Fibroblast of the conjunctiva (primary cell): Measurements from ENCODE around the gene SBF2.

ENCODE experiments used
- DNase-seq: peaks from one replicate; pipeline ENCODE4 v3.0.0-alpha.2; 2010; ENCODE audit warnings: low read depth

The SBF2 gene

DNA sequence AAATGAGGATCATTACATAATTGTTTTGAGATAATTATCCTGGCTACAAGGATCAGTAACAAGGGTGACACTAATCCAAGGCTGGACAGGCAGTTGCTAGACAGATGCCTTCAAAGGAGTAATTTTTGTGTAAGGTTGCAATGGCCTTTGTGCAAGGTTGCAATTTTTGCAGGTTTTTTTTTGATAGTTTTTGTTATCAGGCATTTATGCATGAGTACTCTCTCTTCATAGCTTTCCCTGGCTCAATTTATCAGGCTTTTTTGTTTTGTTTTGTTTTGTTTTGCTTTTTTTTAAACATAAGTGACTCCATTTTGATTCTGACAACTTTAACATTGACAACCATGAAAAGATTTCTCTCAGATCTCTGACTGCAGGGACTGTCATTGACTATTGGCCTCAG lies 519.9 kb downstream of the SBF2 start:
- no peak for DNase-seq

DNA sequence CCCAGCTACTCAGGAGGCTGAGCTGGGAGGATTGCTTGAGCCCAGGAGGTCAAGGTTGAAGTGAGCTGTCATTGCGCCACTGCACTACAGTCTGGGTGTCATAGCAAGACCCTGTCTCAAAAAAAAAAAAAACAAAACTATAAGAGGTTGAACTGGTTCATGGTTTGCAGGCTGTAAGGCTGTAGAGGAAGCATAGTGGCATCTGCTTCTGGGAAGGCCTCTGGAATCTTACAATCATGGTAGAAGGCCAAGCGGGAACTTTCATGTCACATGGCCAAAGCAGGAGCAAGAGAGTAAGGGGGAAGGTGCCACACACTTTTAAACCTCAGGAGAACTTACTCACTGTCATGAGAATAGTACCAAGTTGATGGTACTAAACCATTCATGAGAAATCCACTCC lies 520.5 kb downstream of the SBF2 start:
- DNase-seq: no peak

DNA sequence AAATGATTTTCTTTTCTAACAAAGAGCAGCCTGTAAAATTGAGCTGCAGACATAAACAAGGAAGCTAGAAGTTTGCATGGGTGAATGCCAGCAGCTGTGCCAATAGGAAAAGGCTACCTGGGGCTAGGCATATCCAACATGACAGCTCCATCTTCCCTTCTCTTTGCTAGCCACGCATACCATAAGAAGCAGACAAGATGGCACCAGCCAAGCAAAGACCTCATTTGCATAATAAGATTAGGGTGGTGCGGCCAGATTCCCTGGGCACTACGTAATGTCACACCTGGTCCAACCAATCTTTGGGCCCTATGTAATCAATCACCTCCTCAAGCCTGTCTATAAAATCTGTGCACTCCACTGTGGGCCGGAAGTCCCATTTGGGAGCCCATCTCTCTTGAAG lies 521.8 kb downstream of the SBF2 start:
- no peak for DNase-seq

DNA sequence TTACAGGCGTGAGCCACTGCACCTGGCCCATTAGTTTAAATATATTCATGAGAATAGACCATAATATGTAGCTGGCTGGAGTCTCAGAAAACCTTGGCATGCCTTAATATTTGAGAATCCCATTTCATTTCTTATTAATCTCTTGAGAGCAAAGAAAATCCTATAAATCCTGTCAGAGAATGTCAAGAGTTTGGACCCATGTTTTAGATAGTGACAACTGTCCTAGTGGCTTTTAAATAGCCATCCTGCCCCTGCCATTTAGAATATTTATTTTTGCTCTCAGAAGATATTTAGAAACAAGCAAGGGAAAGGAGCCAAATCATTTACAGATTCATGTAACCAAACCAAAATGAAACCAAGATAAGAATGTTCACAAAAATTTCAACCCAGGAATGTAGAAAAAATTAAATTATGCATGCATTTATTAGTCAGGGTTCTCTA lies 522.9 kb downstream of the SBF2 start:
- DNase-seq: no peak

DNA sequence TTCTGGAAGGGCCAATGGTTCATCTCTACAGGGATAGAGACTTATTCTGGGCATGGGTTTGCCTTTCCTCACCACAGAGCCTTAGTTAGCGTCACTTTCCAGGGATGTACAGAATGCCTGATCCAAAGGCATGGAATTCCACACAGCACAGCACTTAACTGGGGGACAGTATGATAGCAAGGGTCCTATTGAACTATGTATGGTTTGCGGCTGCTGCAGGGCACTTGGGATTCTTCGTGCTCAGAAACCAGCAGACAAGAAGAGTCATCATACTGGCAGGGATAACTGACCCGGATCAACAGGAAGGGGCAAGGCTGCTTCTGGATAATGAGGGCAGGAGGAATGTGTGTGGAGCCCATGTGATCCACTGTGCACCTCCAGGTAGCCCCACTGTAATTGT lies 524.4 kb downstream of the SBF2 start:
- DNase-seq: no peak

DNA sequence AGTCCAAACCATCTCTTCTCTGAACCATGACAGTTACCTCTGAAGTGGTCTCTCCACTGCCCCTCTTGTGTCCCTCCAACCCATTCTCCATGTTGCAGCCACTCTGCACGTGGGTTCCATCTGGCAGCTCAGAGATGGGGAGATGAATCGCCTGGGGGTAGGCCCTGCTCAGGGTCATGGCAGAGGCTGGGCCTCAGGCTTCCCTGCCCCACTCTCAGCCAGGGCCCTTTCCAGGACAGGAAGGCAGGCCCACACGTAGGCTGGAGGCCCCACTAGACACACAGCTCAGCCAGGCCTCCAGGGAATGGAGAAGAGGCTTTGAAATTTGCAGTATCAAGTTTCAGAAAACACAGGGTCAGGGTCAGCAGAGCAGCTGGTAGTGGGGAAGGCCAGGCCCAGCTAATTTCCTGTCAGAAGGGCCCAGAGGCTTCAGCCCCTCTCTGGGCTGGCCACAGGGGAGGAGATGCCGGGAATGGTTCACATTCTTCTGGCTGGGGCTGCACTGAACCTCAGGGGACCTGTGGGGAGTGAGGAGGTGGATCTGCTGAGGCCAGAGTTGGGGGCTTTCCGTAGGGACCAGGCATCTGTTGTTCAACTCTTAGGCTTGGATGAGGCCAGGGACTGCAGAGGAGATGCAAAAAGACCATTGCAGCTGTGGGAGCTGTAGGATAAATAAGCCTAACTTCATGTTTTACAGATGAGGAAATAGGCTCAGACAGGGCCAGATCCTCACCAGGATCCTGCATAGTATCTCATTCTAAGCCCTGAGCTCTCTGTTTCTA lies 528.5 kb downstream of the SBF2 start:
- peak; percentile 98 for DNase-seq

DNA sequence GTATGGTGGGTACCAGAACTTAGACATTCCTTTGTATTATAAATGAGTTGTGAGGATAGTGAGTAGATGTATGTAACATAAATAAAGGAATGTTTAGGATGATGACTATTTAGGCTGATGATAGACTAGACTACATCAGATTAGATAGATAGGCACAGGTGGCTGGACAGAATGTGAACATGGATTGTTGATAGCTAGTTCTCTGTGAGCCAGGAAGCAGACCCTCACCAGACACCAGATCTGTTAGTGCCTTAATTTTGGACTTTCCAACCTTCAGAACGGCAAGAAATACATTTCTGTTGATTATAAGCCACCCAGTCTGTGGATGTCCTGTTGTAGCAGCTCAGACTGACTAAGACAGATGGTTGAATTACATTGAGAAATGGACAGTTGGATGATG lies 530.7 kb downstream of the SBF2 start:
- no peak for DNase-seq

DNA sequence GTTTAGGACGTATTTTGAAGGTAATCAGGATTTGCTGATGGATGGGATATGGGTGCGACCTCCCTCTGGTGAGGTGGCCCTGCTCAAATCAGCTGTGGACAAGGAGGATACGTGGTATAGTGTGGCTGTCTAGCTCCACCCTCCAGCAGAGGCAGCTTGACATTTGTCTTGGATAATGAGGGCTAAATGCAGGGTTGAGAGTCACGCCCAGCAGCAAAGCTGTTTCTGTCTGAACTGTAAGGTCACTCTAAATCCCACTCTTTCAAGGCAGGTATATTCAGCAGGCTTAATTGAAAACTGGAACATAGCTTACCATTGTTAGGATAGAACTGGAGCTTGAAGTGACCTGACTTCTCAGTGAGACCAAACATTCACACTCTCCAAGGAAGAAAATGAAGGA lies 531.5 kb downstream of the SBF2 start:
- DNase-seq: no peak

DNA sequence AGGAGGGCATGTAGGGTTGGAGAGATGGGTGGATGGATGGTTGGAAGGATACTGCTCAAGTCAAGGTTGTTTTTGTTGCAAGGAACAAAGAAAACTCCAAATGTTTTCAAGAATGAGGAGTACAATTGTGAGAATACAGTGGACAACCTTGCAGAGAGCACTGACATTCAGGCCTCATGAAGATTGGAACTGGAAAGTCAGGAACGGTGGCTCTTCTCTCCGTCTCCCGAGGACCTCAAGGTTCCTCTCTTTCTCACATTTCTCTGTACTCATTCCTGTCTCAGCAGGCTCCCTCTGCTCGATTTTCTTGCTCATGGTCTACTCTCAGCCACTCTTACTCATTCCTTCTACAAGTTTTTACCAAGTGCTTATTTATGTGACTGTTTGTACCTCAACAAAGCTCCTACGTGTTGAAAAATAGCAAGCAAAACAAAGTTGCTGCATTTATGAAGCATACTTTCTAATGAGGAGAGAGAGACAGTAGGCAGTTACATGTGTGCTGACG lies 532.5 kb downstream of the SBF2 start:
- DNase-seq: no peak

DNA sequence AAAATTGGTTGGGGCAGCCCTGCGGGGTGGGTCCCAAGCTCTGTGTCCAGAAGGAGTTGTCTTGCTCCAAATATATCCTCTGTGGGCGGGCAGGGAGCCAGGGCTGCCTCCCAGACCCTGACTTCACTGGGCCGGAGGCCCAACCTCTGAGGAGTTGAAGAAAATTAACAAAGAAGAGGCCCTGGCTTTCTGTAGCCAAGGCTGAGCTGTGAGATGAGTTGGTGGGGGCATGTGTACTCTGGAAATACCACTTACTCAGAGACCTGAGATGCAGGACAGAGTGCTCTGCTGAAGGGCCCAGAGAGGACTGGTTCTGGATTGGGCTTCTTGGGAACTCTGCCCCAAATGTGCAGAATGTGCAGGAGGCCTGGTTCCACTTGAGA lies 533.8 kb downstream of the SBF2 start:
- DNase-seq: peak; percentile 96

DNA sequence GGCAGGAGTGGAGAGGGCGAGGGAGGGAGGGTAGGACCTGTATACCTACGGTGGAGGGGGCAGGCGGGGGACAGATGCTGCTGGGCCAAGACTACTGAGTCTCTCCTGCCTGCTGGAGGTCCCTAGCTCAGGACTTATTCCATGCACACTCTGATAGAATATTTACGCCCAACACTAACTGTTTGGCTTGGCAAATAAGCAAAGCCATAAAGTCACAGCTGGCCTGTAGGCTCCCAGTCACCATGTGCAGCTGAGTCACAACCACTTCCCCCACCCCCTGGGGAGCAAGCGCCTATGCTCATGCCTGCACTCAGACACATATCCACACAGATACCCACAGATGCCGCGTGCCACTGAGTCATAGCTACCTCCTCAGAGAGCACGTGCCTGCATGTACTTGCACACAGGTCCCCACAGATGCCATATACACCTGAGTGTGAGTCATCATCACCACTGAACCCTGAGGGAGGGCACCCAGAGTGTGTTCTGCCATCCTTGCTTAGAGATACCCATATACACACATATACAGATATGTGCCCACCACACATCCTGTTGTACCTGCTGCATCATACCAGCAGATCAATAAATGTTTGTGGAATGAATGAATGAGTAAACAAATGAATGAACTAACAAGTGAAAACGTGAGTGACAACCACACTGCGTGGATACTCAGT lies 534.4 kb downstream of the SBF2 start:
- peak; percentile 96 for DNase-seq

DNA sequence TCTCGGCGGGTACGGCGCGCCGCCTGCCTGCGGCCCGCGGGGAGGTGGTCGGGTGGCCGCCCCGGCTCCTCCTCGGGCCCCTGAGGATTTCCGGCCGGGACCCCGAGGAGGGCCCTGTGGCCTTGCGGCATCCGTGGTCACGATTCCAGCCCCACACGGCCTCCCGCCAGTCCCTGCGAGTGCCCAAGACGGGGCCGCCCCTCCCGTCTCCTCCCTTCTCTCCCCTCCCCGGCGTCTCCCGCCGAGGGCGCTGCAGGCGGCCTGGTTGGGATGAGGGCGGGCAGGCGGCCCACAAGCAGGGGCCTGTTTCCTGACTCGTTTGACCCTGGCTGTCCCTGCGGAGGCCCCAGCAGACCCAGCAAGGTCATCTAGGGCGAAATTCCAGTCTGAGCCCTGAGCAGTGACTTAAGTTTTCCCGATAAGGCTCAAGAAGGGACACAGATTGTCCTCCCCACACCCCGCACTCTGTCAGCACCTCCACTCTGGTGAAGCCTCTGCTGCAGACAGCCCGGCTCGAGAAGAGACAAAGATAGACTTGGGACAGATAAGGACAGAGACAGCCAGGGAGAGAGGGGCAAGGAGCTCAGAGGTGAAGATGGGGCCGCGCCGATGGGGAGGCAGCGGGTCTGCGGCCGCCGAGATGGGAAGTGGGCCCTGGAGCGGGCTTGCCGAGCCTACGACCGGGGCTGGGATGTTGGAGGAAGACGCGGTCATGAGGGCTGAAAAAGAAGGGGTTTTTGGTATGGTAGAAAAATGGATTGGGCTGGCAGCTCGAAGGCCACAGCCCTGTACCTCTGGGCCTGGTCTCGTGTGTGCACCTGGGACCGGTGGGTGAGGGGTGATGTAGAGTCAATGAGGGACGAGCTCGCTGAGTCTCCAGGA lies 535.1 kb downstream of the SBF2 start:
- DNase-seq: peak; percentile 78

DNA sequence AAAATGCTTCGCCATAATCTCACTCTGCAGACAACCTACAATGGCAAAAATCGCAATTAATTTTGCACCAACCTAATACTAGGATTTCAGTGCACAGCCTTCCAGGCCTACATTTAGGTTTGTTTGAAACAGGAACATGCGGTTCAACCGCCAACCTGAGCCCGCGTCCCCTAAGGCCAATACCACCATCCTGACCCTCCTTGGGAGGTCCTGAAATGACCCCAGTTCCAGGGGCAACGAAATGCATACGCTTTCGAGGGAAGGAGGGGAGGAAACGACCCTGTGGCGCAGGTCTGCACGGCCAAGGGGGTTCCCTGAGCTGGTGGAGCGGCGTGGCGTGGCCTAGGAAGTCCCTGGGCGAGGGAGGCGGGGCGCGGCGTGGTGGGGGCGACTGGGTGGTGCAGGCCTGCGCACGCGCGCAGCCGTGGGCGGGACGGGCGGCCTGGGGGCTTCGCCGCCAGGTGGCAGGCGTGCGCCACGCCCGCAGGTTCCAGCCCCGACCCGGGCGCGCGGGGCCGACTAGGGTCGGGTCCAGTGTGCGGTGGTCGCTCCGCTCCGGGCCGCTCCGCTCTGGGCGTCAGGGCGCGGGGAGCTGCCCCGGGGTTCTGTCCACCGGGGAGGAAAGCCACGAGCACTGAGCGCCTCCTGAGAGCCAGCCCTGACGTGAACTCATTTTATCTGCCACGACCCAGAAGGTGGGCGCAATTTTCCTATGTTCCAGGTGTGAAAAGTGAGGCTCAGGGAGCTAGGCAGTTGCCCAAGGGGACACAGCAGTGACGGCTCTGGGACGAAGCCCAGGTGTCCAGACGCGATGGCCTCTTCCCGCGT lies 536.0 kb downstream of the SBF2 start:
- peak; percentile 61 for DNase-seq

DNA sequence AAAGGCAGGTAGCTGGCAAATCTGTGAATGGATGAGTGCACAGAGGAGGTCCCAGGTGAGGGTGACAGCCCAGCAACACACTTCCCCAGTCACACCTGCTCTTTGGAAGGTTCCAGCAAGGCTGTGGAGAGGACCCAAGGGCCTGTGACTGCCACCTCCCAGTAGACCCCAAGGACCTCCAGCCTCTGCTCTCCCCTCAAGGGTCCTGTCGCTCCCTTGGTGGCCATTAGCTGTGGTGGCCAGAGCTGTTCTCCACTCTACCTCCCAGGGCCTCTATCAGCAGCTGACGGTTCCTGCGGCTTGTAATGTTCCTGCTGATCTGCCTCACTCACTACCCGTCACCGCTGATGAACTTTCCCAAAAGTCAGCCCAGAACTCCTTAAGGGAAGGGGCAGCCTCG lies 537.1 kb downstream of the SBF2 start:
- DNase-seq: no peak

DNA sequence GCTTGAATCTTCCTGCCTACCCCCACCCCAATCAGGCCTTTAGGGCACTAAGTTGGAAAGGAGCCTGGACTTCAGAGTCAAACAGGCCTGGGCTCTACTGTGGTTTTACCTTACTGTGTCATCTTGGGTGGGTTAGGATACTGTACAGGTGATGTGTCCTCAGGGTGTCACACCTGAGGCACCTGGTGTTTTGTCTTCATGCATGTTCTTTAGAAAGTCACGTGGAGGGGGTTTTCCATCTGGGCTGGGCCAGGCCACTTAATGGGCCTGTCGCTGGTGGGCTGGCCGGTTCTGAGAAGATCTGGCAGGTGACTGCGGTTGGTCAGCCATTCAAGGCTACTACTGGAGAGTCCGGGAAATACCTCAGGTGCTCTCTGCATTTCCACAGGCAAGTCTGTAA lies 537.6 kb downstream of the SBF2 start:
- DNase-seq: no peak

DNA sequence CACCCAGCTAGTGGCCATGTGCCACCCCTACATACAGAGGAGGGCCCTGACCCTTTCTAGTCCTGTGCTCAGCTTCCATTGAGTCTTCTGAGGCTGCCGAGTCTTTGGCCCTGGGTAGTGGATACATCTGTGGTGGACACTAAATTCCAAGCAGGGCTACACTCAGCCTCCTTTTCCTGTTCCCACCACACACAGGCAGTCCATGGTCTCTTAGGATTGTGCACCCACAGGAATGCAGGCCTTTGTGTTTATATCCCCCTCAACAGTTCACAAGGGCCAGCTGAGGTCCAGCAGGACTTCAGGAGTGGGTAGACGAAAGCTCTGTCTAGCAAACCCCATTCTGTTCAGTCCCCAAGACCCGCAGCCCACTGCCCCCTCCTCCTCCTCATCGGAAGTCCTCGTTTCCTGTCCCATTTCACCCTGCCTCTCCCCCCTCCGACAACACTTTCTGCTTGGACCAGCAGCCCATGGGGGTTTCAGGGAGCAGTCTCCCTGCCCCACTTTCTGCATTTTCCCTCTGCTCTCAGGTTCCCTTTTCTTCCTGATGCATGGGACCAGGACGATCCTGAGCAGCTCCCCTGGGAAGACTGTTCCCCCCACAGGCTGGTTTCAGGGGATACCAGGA lies 538.3 kb downstream of the SBF2 start:
- DNase-seq: no peak

DNA sequence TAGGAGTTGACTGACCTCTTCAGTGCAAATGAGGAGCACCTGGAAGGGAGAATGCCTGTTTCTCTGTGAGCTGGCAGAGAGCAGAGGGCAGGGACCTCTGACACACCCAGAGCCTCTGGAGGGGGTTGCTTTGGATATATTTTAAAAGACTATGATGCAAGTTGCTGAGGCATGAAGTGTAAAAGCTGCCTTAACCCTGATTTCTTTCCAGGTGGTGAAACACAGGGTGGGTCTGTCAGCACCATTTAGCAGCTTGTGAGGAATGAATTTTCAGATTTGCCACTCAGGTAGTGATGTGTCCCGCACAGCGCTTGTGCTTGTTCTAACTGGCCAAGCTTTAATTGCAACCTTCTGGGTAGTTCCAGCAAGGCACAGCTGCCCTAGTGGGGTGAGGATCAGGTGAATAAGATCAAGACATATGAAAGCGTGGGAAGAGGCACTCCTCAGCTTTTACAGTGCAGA lies 540.0 kb downstream of the SBF2 start:
- DNase-seq: no peak

DNA sequence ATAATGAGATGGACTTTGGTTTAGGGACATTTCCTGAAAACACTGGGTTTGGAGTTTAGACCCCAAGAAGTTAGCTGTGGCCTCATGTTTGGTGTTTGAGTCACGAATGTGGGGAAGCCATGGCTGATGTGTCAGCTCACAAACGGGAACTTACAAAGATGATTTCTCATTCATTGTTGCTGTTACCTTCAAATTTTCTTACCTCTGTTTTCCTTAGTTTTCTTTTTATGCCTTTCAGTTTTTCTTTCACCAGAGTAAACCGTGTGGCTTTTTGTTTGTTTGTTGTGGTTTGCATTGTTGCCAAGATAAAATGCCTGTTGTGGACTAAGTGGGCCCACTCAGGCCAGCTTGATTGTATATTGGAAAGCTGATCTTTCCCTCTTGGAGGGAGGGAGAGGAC lies 541.0 kb downstream of the SBF2 start:
- DNase-seq: no peak

DNA sequence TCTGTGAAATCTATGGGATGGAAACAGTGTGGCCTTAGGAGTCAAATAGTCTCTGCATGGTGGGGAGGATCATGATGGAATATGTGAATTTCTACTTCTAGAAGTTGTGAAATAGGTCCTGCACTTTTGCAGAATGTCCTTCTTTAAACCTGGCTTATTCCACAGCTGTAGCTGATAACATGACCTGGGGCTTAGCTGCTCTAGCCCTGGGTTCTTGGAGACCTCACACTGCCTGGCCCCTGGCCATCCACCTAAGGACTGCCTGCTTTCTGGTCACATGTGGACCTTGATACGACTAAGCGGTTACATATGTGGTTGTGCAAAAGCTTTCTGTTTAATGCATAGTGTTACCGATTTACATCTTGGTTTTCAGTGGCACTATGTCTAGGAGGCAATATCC lies 541.9 kb downstream of the SBF2 start:
- DNase-seq: peak; percentile 86

DNA sequence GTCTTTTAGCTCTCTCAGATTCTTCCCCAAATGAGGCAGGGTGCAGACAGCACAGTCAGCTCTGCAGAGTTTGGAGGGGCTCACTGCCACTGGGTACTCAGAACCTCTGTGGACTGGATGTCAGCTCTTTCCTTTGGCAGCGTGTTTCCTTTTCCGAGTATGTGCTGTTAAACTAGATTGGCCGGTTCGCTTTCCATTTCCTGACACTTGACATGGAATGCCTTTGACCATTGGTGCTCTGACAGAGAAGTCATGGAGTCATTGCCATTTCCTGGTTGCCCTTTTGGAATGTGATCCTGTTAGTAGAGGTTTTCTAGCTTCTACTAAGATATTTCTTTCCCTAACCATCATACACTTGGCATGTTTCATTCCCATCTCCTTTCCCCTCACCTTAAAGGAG lies 543.5 kb downstream of the SBF2 start:
- DNase-seq: no peak

DNA sequence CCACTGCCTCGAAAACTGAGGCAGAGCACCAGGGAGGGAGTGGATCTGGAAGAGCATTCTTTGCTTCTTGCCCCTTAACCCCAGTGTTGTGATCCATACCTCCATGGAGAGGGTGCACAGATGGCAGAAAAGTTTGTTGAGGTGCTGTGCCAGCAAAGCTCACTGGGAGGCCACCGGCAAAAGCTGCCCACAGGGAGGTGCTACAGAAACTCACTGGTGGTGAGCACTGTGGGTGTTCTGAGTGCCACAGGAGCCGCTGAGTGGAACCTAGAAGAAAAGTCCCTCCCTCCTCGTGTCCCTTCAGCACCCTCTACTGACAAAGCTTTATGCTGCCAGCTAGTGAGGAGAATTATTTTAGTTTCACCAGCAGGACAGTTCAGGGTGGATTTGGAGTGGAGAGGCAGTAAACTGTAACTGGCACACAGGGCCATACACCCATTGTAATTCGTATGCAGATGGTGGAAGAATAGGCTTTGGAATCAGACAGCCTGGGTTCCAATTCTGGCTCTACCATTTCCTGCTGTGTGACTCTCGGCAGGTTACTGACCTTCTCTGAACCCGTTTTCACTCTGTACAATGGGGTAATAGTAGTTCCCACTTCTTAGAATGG lies 545.6 kb downstream of the SBF2 start:
- peak; percentile 66 for DNase-seq
